Activated B cell treated with CpG ODN at 0.5 μM for 24 hours (primary cell): ENCODE results near the gene SETDB1. TPM values are rescaled to one million over a fixed set of nuclear protein-coding genes. Genes with fewer than 3 reads are reported as not detected.

ENCODE experiments used
- ATAC-seq: fragments of 200-7000 bp; cut with Tn5 transposase; one replicate; pipeline ENCODE4 v1.10.0; 2021; ENCODE audit warnings: low read depth, mild to moderate bottlenecking, moderate library complexity
- CTCF ChIA-PET: fragments of 350-600 bp; sonication (Branson Sonifier 250); formaldehyde crosslinking; loops from one replicate; lab custom pipeline; 2021; ENCODE audit warnings: antibody characterized with exemption; lab: Charles Lee
- POLR2A ChIA-PET: fragments of 350-600 bp; sonication (Branson Sonifier 250); formaldehyde crosslinking; loops from one replicate; lab custom pipeline; 2021; ENCODE audit warnings: antibody characterized with exemption; lab: Charles Lee
- DNase-seq: peaks from one replicate; pipeline ENCODE4 v3.0.0; 2022
- H3K27ac Mint-ChIP-seq: one replicate; pipeline ENCODE4 v1.8.0; 2020; ENCODE audit warnings: mixed read lengths
- H3K27me3 Mint-ChIP-seq: one replicate; pipeline ENCODE4 v1.8.0; 2021; ENCODE audit warnings: mixed read lengths
- H3K36me3 Mint-ChIP-seq: one replicate; pipeline ENCODE4 v1.8.0; 2021; ENCODE audit warnings: low read depth, mixed read lengths
- H3K4me1 Mint-ChIP-seq: one replicate; pipeline ENCODE4 v1.8.0; 2021; ENCODE audit warnings: mixed read lengths
- H3K4me3 Mint-ChIP-seq: one replicate; pipeline ENCODE4 v1.8.0; 2020; ENCODE audit warnings: mild to moderate bottlenecking, mixed read lengths
- H3K9me3 Mint-ChIP-seq: one replicate; pipeline ENCODE4 v1.8.0; 2020; ENCODE audit warnings: mixed read lengths
- intact Hi-C: fragments of 100-400 bp; cut with micrococcal nuclease; formaldehyde crosslinking; loops from one replicate; pipeline ENCODE4 v1.15.1; 2024
- total RNA-seq: library from RNA; stranded (reverse); gene quantifications from 2 replicates; pipeline ENCODE4 v1.2.3, GENCODE V29; 2022
- TF ChIP-seq, protein P1 (sequence below): fragments of 200-600 bp; IDR thresholded peaks from one replicate; pipeline ENCODE4 v1.8.0; 2022; ENCODE audit warnings: antibody characterized with exemption, mild to moderate bottlenecking

SETDB1 gene
- total RNA-seq, 1 donor from 2014 or later, result 105 TPM

DNA sequence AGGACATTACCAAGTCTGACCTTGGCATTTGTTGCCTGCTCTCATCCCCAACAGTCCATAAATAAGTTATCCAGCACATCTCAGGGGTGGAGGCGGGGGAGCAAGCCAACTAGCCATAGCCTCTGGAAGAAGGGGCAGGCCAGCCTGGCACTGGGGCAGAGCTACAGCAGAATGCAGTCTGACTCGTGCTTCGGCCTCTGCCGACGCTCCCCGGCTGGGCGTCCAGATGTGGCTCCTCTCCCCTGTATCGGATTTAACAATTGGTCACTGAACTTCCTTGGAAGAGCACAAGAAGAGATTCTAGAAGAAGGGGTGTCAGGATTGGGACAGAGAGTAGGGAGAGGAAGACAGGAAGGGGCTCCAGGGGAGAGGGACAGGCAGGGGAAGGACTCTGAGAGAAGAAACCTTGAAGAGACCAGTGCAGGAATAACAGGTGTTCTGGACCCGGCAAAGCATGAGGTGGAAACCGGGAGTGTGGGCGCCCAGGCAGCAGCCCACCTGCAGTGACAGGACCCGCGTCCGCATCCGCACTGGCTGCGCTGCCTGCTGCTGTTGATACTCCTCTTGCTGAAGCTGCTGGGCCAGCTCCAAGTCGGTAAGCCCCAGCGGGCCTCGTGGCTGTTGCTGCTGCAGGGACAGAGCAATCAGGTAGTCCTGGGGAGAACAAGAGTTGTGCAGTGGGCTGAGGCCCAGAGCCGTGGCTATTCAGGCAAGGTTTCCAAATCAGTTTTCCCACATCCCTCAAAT lies 71.1 kb downstream of the SETDB1 start:
- ATAC-seq, result no peak
- POLR2A ChIA-PET, result no interaction called here

DNA sequence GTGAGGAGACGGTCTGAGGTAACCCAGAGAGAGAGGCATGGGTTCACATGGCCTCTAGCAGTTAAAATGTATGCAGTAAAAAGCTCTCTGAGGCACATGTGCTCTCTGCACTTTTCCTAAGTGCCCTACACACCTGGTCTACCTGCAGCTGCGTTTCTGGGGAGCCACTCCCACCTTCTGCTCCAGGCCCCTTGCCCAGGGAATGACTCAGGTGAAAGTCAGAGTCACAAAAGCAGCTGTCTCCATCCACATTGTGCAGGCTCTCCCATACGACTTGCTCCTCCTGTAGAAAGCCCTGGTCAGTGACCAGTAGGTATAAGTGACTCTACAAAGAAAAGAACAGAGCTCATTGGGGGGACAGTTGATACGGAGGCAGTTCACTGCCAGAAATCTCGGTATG lies 71.8 kb downstream of the SETDB1 start:
- CTCF ChIA-PET, result interaction anchor here (0.6 to 1.2 kb wide), 3 partner anchors 8 to 158 kb away, joined by 3 to 4 read pairs (median 3); partner anchors contain the start of gene MINDY1
- H3K4me3 Mint-ChIP-seq, result no peak overlapping the region
- POLR2A ChIA-PET, result interaction anchor here (0.5 kb wide), 1 partner anchor 853 kb away, joined by 3 read pairs; no protein-coding TSS in a partner anchor
- DNase-seq, result no peak
- H3K9me3 Mint-ChIP-seq, result no peaks in the 10 kb centered on the region
- intact Hi-C loops, result no loop called here
- H3K27ac Mint-ChIP-seq, result no peak overlapping the region
- ATAC-seq, result no peak
- H3K36me3 Mint-ChIP-seq, result peaks cover 33% of the 10 kb centered on the region
- TF ChIP-seq, protein P1, sequence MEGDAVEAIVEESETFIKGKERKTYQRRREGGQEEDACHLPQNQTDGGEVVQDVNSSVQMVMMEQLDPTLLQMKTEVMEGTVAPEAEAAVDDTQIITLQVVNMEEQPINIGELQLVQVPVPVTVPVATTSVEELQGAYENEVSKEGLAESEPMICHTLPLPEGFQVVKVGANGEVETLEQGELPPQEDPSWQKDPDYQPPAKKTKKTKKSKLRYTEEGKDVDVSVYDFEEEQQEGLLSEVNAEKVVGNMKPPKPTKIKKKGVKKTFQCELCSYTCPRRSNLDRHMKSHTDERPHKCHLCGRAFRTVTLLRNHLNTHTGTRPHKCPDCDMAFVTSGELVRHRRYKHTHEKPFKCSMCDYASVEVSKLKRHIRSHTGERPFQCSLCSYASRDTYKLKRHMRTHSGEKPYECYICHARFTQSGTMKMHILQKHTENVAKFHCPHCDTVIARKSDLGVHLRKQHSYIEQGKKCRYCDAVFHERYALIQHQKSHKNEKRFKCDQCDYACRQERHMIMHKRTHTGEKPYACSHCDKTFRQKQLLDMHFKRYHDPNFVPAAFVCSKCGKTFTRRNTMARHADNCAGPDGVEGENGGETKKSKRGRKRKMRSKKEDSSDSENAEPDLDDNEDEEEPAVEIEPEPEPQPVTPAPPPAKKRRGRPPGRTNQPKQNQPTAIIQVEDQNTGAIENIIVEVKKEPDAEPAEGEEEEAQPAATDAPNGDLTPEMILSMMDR, result no peak
- H3K27me3 Mint-ChIP-seq, result no peaks in the 10 kb centered on the region
- H3K4me1 Mint-ChIP-seq, result peaks cover 5% of the 10 kb centered on the region

More for the DNA sequence above, 71.1 kb downstream of the SETDB1 start:
- Mint-ChIP-seq H3K4me1 (no peaks in the 10 kb centered on the region), H3K9me3 (no peaks in the 10 kb centered on the region), H3K27ac (no peak overlapping the region), H3K27me3 (no peaks in the 10 kb centered on the region), H3K36me3 (peaks cover 30% of the 10 kb centered on the region), H3K4me3 (no peak overlapping the region)
- intact Hi-C loops, result no loop called here
- DNase-seq, result no peak
- TF ChIP-seq, protein P1, result no peak
- CTCF ChIA-PET, result interaction anchor here (0.6 to 2.2 kb wide), 4 partner anchors 9 to 158 kb away, joined by 3 to 19 read pairs (median 4); partner anchors contain the start of gene MINDY1

DNA sequence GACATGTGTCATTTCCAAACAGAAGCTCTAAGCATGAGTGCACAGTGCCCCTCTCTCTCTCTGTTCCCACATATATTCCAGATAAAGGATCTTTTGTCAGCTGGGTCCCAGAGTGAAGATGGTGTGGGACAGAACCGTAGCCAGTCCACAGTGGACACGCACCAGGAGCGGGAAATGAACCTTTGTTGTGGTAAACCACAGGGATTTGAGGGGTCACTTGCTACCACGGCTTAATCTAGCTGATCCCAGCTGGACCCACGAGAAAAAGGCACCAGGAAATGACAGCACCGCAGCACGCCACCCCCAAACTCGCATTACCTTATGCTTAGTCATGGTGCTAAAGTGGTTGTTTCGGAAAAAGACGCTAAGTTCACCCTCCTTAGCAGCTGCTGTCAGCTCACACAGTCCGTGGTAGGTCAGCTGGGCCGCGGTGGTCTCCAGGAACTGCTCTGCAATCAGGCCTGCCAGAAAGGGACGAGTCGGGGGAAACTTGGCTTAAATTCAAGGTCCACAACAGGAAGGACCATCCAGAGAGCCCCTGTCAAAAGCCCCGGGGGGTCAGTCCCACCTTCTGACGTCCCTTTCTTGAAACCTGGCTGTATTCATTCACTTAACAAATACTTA lies 73.0 kb downstream of the SETDB1 start:
- no peaks in the 10 kb centered on the region for H3K27me3 Mint-ChIP-seq
- no peak for DNase-seq
- no peak overlapping the region for H3K27ac Mint-ChIP-seq
- TF ChIP-seq, protein P1, result no peak
- no peak for ATAC-seq
- intact Hi-C loops, result no loop called here
- ChIA-PET CTCF (no interaction called here), POLR2A (interaction anchor here (0.5 kb wide), 1 partner anchor 24 kb away, joined by 5 read pairs; no protein-coding TSS in a partner anchor)
- no peaks in the 10 kb centered on the region for H3K9me3 Mint-ChIP-seq
- H3K36me3 Mint-ChIP-seq, result peaks cover 33% of the 10 kb centered on the region
- peaks cover 15% of the 10 kb centered on the region for H3K4me1 Mint-ChIP-seq
- H3K4me3 Mint-ChIP-seq, result no peak overlapping the region

DNA sequence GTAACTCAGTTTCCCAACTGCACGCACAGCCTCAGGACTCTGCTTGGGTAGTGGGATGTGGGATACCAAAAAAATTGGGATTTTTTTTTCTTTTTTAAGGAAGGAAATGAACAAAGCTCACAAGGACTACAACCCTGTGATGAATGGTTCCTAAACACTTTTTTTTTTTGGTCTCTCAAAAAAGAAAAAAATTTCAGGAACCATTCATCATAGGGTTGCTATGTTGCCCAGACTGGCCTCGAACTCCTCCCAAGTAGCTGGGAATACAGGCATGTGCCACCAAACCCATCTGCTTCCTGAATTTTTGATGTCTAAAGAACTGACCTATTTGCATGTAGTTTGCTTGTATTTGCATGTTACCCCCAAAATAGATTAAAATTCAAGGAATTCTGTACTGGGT lies 73.8 kb downstream of the SETDB1 start:
- Mint-ChIP-seq H3K27me3 (no peaks in the 10 kb centered on the region), H3K4me3 (no peak overlapping the region), H3K27ac (no peak overlapping the region), H3K4me1 (peaks cover 21% of the 10 kb centered on the region), H3K9me3 (no peaks in the 10 kb centered on the region), H3K36me3 (peaks cover 33% of the 10 kb centered on the region)
- TF ChIP-seq, protein P1, result no peak
- ATAC-seq (no peak), DNase-seq (no peak)
- ChIA-PET POLR2A (no interaction called here), CTCF (no interaction called here)
- intact Hi-C loops, result loop anchor here (10.0 kb wide), 1 partner anchor 255 kb away; the partner anchor contains the start of gene PSMD4

DNA sequence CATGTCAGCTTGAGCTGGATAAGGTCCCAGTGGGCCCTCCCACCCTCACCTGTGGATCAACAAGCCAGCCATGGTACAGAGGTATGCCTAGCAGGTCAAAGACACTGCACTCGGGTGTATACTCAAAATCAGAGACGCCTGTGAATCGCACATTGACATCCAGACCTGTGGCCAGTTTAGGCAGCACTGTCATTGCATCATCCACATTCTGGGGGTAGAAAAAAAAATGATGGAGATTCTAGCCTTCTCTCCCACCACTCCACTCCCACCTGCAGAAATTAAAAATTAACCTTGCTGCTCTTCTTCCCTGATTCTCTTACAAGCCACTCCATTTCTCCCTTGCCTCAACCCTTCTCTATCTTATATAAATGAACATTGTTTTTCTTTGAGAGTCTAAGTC lies 74.2 kb downstream of the SETDB1 start:
- H3K27me3 Mint-ChIP-seq, result no peaks in the 10 kb centered on the region
- TF ChIP-seq, protein P1, result no peak
- H3K9me3 Mint-ChIP-seq, result no peaks in the 10 kb centered on the region
- peaks cover 33% of the 10 kb centered on the region for H3K36me3 Mint-ChIP-seq
- H3K27ac Mint-ChIP-seq, result no peak overlapping the region
- intact Hi-C loops, result loop anchor here (10.0 kb wide), 1 partner anchor 254 kb away; the partner anchor contains the start of gene PSMD4
- CTCF ChIA-PET, result no interaction called here
- POLR2A ChIA-PET, result no interaction called here
- peaks cover 23% of the 10 kb centered on the region for H3K4me1 Mint-ChIP-seq
- ATAC-seq (no peak), DNase-seq (no peak)
- H3K4me3 Mint-ChIP-seq, result no peak overlapping the region
